IMR-90 (cell line): ENCODE results near the gene AIF1. TPM values are rescaled to one million over a fixed set of nuclear protein-coding genes. Genes with fewer than 3 reads are reported as not detected.

Source experiments
- ATAC-seq: fragments of 200-7000 bp; cut with Tn5 transposase; 2 replicates; pipeline ENCODE4 v1.9.1; 2020; ENCODE audit warnings: low read depth, mild to moderate bottlenecking, moderate library complexity
- BruUV-seq: library from RNA; stranded (reverse); fragments of 400-500 nt; replicated peaks from 2 replicates; lab custom pipeline; 2021; lab: Mats Ljungman, UMichigan
- CTCF ChIA-PET: fragments of 300-600 bp; formaldehyde crosslinking; extraction: SDS; loops from one replicate; lab custom pipeline; 2021; ENCODE audit warnings: antibody characterized with exemption; lab: Yijun Ruan, JAX
- POLR2A ChIA-PET: fragments of 300-600 bp; sonication (Branson Sonifier 250); formaldehyde crosslinking; loops from one replicate; lab custom pipeline; 2022; ENCODE audit warnings: antibody characterized with exemption; ENCODE audit not compliant: unreplicated experiment; lab: Charles Lee
- DNase-seq: peaks from one replicate; pipeline ENCODE4 v3.0.0; 2013
- H2AFZ ChIP-seq: replicated peaks from 2 replicates; pipeline ENCODE3; 2013; ENCODE audit warnings: low read length, mild to moderate bottlenecking; ENCODE audit not compliant: poor library complexity
- H2AK5ac ChIP-seq: 2 replicates; pipeline ENCODE4 v1.6.1; 2013; ENCODE audit warnings: low read depth, low read length, inconsistent platforms
- H2AK9ac ChIP-seq: replicated peaks from 2 replicates; pipeline ENCODE3; 2013; ENCODE audit warnings: mild to moderate bottlenecking, low read depth, low read length, moderate library complexity; ENCODE audit not compliant: poor library complexity
- H2BK120ac ChIP-seq: 2 replicates; pipeline ENCODE4 v1.6.1; 2013; ENCODE audit warnings: low read depth, low read length, inconsistent platforms
- H2BK15ac ChIP-seq: 3 replicates; pipeline ENCODE4 v1.6.1; 2013; ENCODE audit warnings: low read depth, low read length, inconsistent platforms
- H2BK20ac ChIP-seq: 2 replicates; pipeline ENCODE4 v1.6.1; 2013; ENCODE audit warnings: low read depth, mild to moderate bottlenecking, inconsistent platforms, low read length, moderate library complexity
- H2BK5ac ChIP-seq: 2 replicates; pipeline ENCODE4 v1.6.1; 2013; ENCODE audit warnings: mild to moderate bottlenecking, low read depth, low read length, inconsistent platforms; ENCODE audit not compliant: poor library complexity, severe bottlenecking
- H3K14ac ChIP-seq: replicated peaks from 2 replicates; pipeline ENCODE4 v1.6.1; 2013; ENCODE audit warnings: low read depth, low read length, inconsistent platforms
- H3K18ac ChIP-seq: 2 replicates; pipeline ENCODE4 v1.6.1; 2013; ENCODE audit warnings: low read depth, low read length, control low read depth
- H3K23ac ChIP-seq: 2 replicates; pipeline ENCODE4 v1.6.1; 2013; ENCODE audit warnings: low read depth, low read length, inconsistent platforms
- H3K27ac ChIP-seq: 2 replicates; pipeline ENCODE4 v1.5.1; 2013; ENCODE audit warnings: mild to moderate bottlenecking, control low read depth, low read length; ENCODE audit not compliant: insufficient read depth
- H3K27me3 ChIP-seq: 2 replicates; pipeline ENCODE4 v1.6.1; 2013; ENCODE audit warnings: low read length; ENCODE audit not compliant: control insufficient read depth, insufficient read depth
- H3K36me3 ChIP-seq: 2 replicates; pipeline ENCODE4 v1.6.1; 2013; ENCODE audit warnings: low read length, mixed read lengths; ENCODE audit not compliant: control insufficient read depth, insufficient read depth
- H3K4ac ChIP-seq: 2 replicates; pipeline ENCODE4 v1.6.1; 2013; ENCODE audit warnings: low read depth, low read length, inconsistent platforms
- H3K4me1 ChIP-seq: 2 replicates; pipeline ENCODE4 v1.6.1; 2013; ENCODE audit warnings: low read length, mixed read lengths; ENCODE audit not compliant: control insufficient read depth, insufficient read depth
- H3K4me2 ChIP-seq: 2 replicates; pipeline ENCODE4 v1.6.1; 2013; ENCODE audit warnings: low read depth, mild to moderate bottlenecking, control low read depth, low read length, moderate library complexity
- H3K4me3 ChIP-seq: 2 replicates; pipeline ENCODE4 v1.5.1; 2013; ENCODE audit warnings: low read depth, mild to moderate bottlenecking, control low read depth, low read length, moderate library complexity; ENCODE audit not compliant: insufficient read depth
- H3K56ac ChIP-seq: 2 replicates; pipeline ENCODE4 v1.6.1; 2013; ENCODE audit warnings: low read length, inconsistent platforms; ENCODE audit not compliant: insufficient read depth; ENCODE audit errors: extremely low read depth
- H3K79me1 ChIP-seq, 2 experiments: 2 replicates each; pipeline ENCODE4 v1.6.1; 2013; ENCODE audit warnings: low read length in 2 of 2, inconsistent platforms in 1 of 2, low read depth in 1 of 2
- H3K9ac ChIP-seq: 2 replicates; pipeline ENCODE4 v1.6.1; 2013; ENCODE audit warnings: low read depth, low read length, control low read depth
- H3K9me1 ChIP-seq: 2 replicates; pipeline ENCODE4 v1.6.1; 2013; ENCODE audit warnings: low read length, inconsistent platforms; ENCODE audit not compliant: insufficient read depth
- H3K9me3 ChIP-seq: 2 replicates; pipeline ENCODE4 v1.6.1; 2013; ENCODE audit warnings: low read length; ENCODE audit not compliant: control insufficient read depth, insufficient read depth
- H4K20me1 ChIP-seq: 2 replicates; pipeline ENCODE4 v1.6.1; 2013; ENCODE audit warnings: low read length, inconsistent platforms; ENCODE audit not compliant: insufficient read depth
- H4K5ac ChIP-seq: 2 replicates; pipeline ENCODE4 v1.6.1; 2013; ENCODE audit warnings: mild to moderate bottlenecking, low read depth, low read length, control low read depth
- H4K8ac ChIP-seq, 2 experiments: 2 replicates each; pipeline ENCODE4 v1.6.1; 2013; ENCODE audit warnings: low read depth in 2 of 2, low read length in 2 of 2, control low read depth in 1 of 2, inconsistent platforms in 1 of 2
- H4K91ac ChIP-seq: 2 replicates; pipeline ENCODE4 v1.6.1; 2013; ENCODE audit warnings: low read depth, low read length, inconsistent platforms; ENCODE audit not compliant: insufficient read depth
- BHLHE40 ChIP-seq: fragments of 150-350 bp; IDR thresholded peaks from 2 replicates; pipeline ENCODE4 v1.6.1; 2016; ENCODE audit warnings: mild to moderate bottlenecking, low read depth, low read length
- CEBPB ChIP-seq: IDR thresholded peaks from 2 replicates; pipeline ENCODE4 v1.6.1; 2012; ENCODE audit warnings: low read depth, low read length, improper control_type of control experiment
- CTCF ChIP-seq: conservative IDR thresholded peaks from 2 replicates; pipeline ENCODE4 v1.5.1; 2012; ENCODE audit warnings: mild to moderate bottlenecking, low read depth, low read length, improper control_type of control experiment
- ELK1 ChIP-seq: fragments of 150-350 bp; IDR thresholded peaks from 2 replicates; pipeline ENCODE4 v1.6.1; 2016; ENCODE audit warnings: low read depth, mild to moderate bottlenecking, low read length, moderate library complexity, borderline replicate concordance
- FOS ChIP-seq: fragments of 150-350 bp; IDR thresholded peaks from 2 replicates; pipeline ENCODE4 v1.6.1; 2016; ENCODE audit warnings: low read depth, low read length
- MAFK ChIP-seq: IDR thresholded peaks from 2 replicates; pipeline ENCODE4 v1.6.1; 2012; ENCODE audit warnings: low read depth, low read length, improper control_type of control experiment
- MAZ ChIP-seq: IDR thresholded peaks from 2 replicates; pipeline ENCODE4 v1.6.1; 2012; ENCODE audit warnings: low read depth, mild to moderate bottlenecking, low read length, improper control_type of control experiment, moderate library complexity, borderline replicate concordance
- MXI1 ChIP-seq: IDR thresholded peaks from 2 replicates; pipeline ENCODE4 v1.6.1; 2012; ENCODE audit warnings: low read depth, mild to moderate bottlenecking, low read length, moderate library complexity, borderline replicate concordance
- NFE2L2 ChIP-seq: fragments of 150-350 bp; IDR thresholded peaks from 2 replicates; pipeline ENCODE4 v1.6.1; 2016; ENCODE audit warnings: low read depth, mild to moderate bottlenecking, low read length
- POLR2A ChIP-seq: IDR thresholded peaks from 2 replicates; pipeline ENCODE4 v1.6.1; 2012; ENCODE audit warnings: mild to moderate bottlenecking, low read depth, low read length
- RCOR1 ChIP-seq: IDR thresholded peaks from 2 replicates; pipeline ENCODE4 v1.6.1; 2012; ENCODE audit warnings: mild to moderate bottlenecking, low read length, improper control_type of control experiment; ENCODE audit not compliant: insufficient replicate concordance
- RFX5 ChIP-seq: IDR thresholded peaks from 2 replicates; pipeline ENCODE4 v1.8.0; 2012; ENCODE audit warnings: low read depth, mild to moderate bottlenecking, low read length, moderate library complexity
- SMC3 ChIP-seq: fragments of 150-350 bp; IDR thresholded peaks from 2 replicates; pipeline ENCODE4 v1.6.1; 2016; ENCODE audit warnings: low read depth, mild to moderate bottlenecking, antibody characterized with exemption, low read length, moderate library complexity
- USF2 ChIP-seq: fragments of 150-350 bp; IDR thresholded peaks from 2 replicates; pipeline ENCODE4 v1.6.1; 2017; ENCODE audit warnings: mild to moderate bottlenecking, antibody characterized with exemption, low read length, low read depth
- WGBS, 2 experiments: methylation state at CpG; one replicate each; pipeline versions ENCODE4 v1.1.5 to v1.1.7; 2013; ENCODE audit warnings: missing lambda C conversion rate in 2 of 2; ENCODE audit not compliant: insufficient read length in 1 of 2; ENCODE audit errors: extremely low coverage in 2 of 2; 5-methylcytosine and 5-hydroxymethylcytosine counted together
- dilution Hi-C: fragments of 300-500 bp; cut with HindIII; formaldehyde crosslinking; loops from one replicate; pipeline ENCODE4 v1.14.3; 2018; ENCODE audit warnings: low sequenced_read_pairs; ENCODE audit not compliant: unreplicated experiment
- in situ Hi-C: fragments of 300-500 bp; cut with MboI; formaldehyde crosslinking; loops from 3 replicates; pipeline ENCODE4 v1.14.3; 2019; ENCODE audit warnings: low sequenced_read_pairs, inconsistent platforms, mixed read lengths
- intact Hi-C: fragments of 100-400 bp; cut with micrococcal nuclease; formaldehyde crosslinking; loops from 2 replicates; pipeline ENCODE4 v1.10.0; 2022
- polyA plus RNA-seq, 3 experiments: library from polyadenylated mRNA; depleted of rRNA; stranded (reverse); fragments of >200 nt; gene quantifications; 2 replicates each; pipeline ENCODE4 v1.2.3, GENCODE V29; 2012; ENCODE audit warnings: low replicate concordance in 1 of 3
- total RNA-seq: library from RNA; depleted of rRNA; stranded (reverse); fragments of >200 nt; gene quantifications from 2 replicates; pipeline ENCODE4 v1.2.3, GENCODE V29; 2012

Gene AIF1
- total and polyA plus RNA-seq, 2 of the 4 experiments (the other 2 are of a cell fraction) = not detected

- H3K27ac ChIP-seq = no peak overlapping the region
- H4K20me1 ChIP-seq = peaks cover 55% of the 10 kb centered on the region
- BruUV-seq = no TSS peak
- peaks cover 23 to 66% of the 10 kb centered on the region in 2 experiments for H3K79me1 ChIP-seq
- no peaks in the 10 kb centered on the region for H3K4me1 ChIP-seq
- no peak overlapping the region for H3K9ac ChIP-seq
- no peak overlapping the region for H2BK15ac ChIP-seq
- intact Hi-C loops = no loop called here
- dilution Hi-C loops = no loop called here
- no peaks in the 10 kb centered on the region for H3K9me3 ChIP-seq
- H4K5ac ChIP-seq = no peak overlapping the region
- ATAC-seq = no peak
- no peak overlapping the region for H3K14ac ChIP-seq
- CTCF ChIA-PET = no interaction called here
- H3K9me1 ChIP-seq = peaks cover 6% of the 10 kb centered on the region
- no peak overlapping the region for H2BK120ac ChIP-seq
- no peak overlapping the region for H3K4me3 ChIP-seq
- DNase-seq = no peak
- H3K56ac ChIP-seq = no peak overlapping the region
- H2AK9ac ChIP-seq = no peak overlapping the region
- H3K18ac ChIP-seq = no peak overlapping the region
- no peak overlapping the region for H4K8ac ChIP-seq
- H3K4ac ChIP-seq = no peak overlapping the region
- H2AFZ ChIP-seq = no peak overlapping the region
- no peak overlapping the region for H3K23ac ChIP-seq
- in situ Hi-C loops = no loop called here
- peaks cover 58% of the 10 kb centered on the region for H3K36me3 ChIP-seq
- H2AK5ac ChIP-seq = no peak overlapping the region
- H4K91ac ChIP-seq = no peak overlapping the region
- no peak overlapping the region for H2BK5ac ChIP-seq
- no peak overlapping the region for H2BK20ac ChIP-seq
- POLR2A ChIA-PET = interaction anchor here (0.6 kb wide), 1 partner anchor 274 kb away, joined by 3 read pairs; no protein-coding TSS in a partner anchor
- WGBS, 2 experiments = no CpG with 5 or more reads among the region's 10 CpGs
- TF ChIP-seq NFE2L2 (no peak), CTCF (no peak), MAFK (no peak), ELK1 (no peak), USF2 (no peak), FOS (no peak), RCOR1 (no peak), BHLHE40 (no peak), POLR2A (no peak), MAZ (no peak), CEBPB (no peak), SMC3 (no peak), RFX5 (no peak), MXI1 (no peak)
- no peak overlapping the region for H3K4me2 ChIP-seq
- H3K27me3 ChIP-seq = no peaks in the 10 kb centered on the region
These were observed 9.0 kb downstream of the AIF1 start for GRCh38 chr6:31624070-31624469.
